ENCODE data around the gene ZNF622. TPM values are rescaled to one million over a fixed set of nuclear protein-coding genes. Genes with fewer than 3 reads are reported as not detected.

ZNF622 gene
- total and polyA plus RNA-seq, 2 donors (not counting 3 experiments of a cell fraction or from before 2014, with no cell fraction given) = 10.0 to 26.6 TPM

DNA sequence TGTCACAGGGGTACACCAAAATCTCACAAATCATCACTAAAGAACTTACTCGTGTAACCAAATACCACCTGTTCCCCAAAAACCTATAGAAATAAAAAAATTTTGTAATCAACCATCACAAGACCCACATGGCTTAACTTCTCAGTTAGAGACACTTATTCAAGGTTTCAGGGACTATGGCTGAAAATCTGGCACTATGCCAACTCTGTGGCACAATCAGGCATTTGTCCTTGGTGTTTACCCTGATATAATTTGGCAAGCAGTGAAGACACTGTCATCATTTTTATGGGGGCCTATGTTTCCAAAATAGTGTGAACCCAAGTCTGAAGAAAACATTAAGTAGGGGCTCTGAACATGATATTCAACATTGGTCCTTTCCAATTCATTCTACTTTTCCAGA, 59.0 kb downstream of the ZNF622 start:
- intact Hi-C loops (cut with micrococcal nuclease) = no loop called here
- dilution Hi-C loops (cut with MboI; ENCODE audit: extremely low pct_ligation_motif_present, low sequenced_read_pairs) = no loop called here
- no peaks in the 10 kb centered on the region for H3K4me1 ChIP-seq (ENCODE audit: control insufficient read depth, extremely low read depth, insufficient read depth, low read length)
- no TSS peak for BruUV-seq (replicated peaks)
- H3K9ac ChIP-seq (replicated peaks; ENCODE audit: extremely low read depth, insufficient read depth, low read length) = no peak overlapping the region
- ChIA-PET POLR2A (no interaction called here), CTCF (no interaction called here)
- no peaks in the 10 kb centered on the region for H3K27me3 ChIP-seq (ENCODE audit: control insufficient read depth in 2 of 2, insufficient read depth in 2 of 2, low read length in 2 of 2)
- DNase-seq (ENCODE audit: low read depth, low spot score) = no peak
- no peak overlapping the region for H3K27ac ChIP-seq (ENCODE audit: insufficient read depth, low read depth, low read length)
- no peak for FAIRE-seq
- no peak overlapping the region for H2AFZ ChIP-seq (ENCODE audit: low read depth, low read length)
- H3K4me2 ChIP-seq (ENCODE audit: insufficient read depth, low read length) = no peak overlapping the region
- H3K79me2 ChIP-seq (ENCODE audit: control insufficient read depth, insufficient read depth, low read length) = no peaks in the 10 kb centered on the region
- no peaks in the 10 kb centered on the region for H3K9me3 ChIP-seq (replicated peaks; ENCODE audit: control insufficient read depth, insufficient read depth, low read length)
- TF ChIP-seq POLR2A (IDR thresholded peaks at IDR 0.05; ENCODE audit: low read depth, low read length) (no peak), JUN (IDR thresholded peaks at IDR 0.05; ENCODE audit: borderline replicate concordance, insufficient read depth, insufficient read length, low read depth) (no peak), MYC (IDR thresholded peaks at IDR 0.05; ENCODE audit: low read depth, low read length) (no peak), GATA2 (IDR thresholded peaks at IDR 0.05; ENCODE audit: insufficient read depth, insufficient read length, low read depth, low read length) (no peak), EZH2 (IDR thresholded peaks at IDR 0.05; ENCODE audit: borderline replicate concordance, low read depth, low read length, severe bottlenecking) (no peak), POLR2AphosphoS5 (IDR thresholded peaks at IDR 0.05; ENCODE audit: insufficient read depth, low read depth, low read length) (no peak), FOS (IDR thresholded peaks at IDR 0.05; ENCODE audit: borderline replicate concordance, insufficient read depth, low read length) (no peak)
- TF ChIP-seq, protein P1, sequence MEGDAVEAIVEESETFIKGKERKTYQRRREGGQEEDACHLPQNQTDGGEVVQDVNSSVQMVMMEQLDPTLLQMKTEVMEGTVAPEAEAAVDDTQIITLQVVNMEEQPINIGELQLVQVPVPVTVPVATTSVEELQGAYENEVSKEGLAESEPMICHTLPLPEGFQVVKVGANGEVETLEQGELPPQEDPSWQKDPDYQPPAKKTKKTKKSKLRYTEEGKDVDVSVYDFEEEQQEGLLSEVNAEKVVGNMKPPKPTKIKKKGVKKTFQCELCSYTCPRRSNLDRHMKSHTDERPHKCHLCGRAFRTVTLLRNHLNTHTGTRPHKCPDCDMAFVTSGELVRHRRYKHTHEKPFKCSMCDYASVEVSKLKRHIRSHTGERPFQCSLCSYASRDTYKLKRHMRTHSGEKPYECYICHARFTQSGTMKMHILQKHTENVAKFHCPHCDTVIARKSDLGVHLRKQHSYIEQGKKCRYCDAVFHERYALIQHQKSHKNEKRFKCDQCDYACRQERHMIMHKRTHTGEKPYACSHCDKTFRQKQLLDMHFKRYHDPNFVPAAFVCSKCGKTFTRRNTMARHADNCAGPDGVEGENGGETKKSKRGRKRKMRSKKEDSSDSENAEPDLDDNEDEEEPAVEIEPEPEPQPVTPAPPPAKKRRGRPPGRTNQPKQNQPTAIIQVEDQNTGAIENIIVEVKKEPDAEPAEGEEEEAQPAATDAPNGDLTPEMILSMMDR (IDR thresholded peaks at IDR 0.05; ENCODE audit: extremely low read depth in 1 of 2, insufficient read depth in 1 of 2, low read depth in 1 of 2, low read length in 2 of 2) = no peak
- TF ChIP-seq, protein P2, sequence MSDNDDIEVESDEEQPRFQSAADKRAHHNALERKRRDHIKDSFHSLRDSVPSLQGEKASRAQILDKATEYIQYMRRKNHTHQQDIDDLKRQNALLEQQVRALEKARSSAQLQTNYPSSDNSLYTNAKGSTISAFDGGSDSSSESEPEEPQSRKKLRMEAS (IDR thresholded peaks at IDR 0.05; ENCODE audit: insufficient read depth, insufficient read length) = no peak
- no peaks in the 10 kb centered on the region for H3K36me3 ChIP-seq (ENCODE audit: control insufficient read depth in 2 of 2, extremely low read depth in 1 of 2, insufficient read depth in 2 of 2, low read length in 2 of 2)
- no peak overlapping the region for H3K4me3 ChIP-seq (replicated peaks in 1 of 3; ENCODE audit: insufficient read depth in 1 of 3, low read depth in 1 of 3, low read length in 3 of 3)
- H3K9me1 ChIP-seq (replicated peaks; ENCODE audit: control insufficient read depth, extremely low read depth, insufficient read depth, low read length) = no peaks in the 10 kb centered on the region
- H4K20me1 ChIP-seq (replicated peaks; ENCODE audit: control insufficient read depth, extremely low read depth, insufficient read depth, low read length) = no peaks in the 10 kb centered on the region
